ENCODE results near the gene SCRN3.

The SCRN3 gene

DNA sequence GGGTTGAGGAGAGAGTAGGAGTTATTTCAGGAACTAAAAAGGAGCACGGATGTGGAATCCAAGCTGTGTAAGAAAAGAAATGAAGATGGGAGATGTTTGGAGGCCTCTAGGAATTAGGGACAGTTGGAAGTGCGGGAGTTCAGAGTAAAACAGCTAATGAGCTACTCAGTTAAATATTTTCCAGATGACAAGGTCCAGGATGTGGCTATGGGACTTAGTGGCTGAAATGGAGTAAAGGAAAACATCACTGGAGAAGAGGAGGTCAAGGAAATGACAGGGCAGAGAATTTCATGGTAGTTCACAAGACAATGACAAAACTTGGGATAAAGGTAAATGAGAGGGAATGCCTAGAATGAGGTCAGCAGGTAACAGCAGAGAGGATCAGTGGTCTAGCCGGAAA lies 78.3 kb downstream of the SCRN3 start:
- 0 out of 2 replicates have a peak, but pooled peaks cover 5% of the 10 kb centered on the region for H3K36me3 ChIP-seq (ENCODE audit: insufficient read depth, low read length)
- no peaks in the 10 kb centered on the region for H3K9me2 ChIP-seq (ENCODE audit: low read depth, low read length)
- H3K4me1 ChIP-seq (ENCODE audit: insufficient read depth, low read length, severe bottlenecking) = peaks cover 9% of the 10 kb centered on the region
- no peak overlapping the region for H3K4me3 ChIP-seq (ENCODE audit: low read depth, low read length, poor library complexity, severe bottlenecking)
- TF ChIP-seq EZH2 (IDR thresholded peaks at IDR 0.05; ENCODE audit: borderline replicate concordance, low read length) = no peak
- TF ChIP-seq, protein P1, sequence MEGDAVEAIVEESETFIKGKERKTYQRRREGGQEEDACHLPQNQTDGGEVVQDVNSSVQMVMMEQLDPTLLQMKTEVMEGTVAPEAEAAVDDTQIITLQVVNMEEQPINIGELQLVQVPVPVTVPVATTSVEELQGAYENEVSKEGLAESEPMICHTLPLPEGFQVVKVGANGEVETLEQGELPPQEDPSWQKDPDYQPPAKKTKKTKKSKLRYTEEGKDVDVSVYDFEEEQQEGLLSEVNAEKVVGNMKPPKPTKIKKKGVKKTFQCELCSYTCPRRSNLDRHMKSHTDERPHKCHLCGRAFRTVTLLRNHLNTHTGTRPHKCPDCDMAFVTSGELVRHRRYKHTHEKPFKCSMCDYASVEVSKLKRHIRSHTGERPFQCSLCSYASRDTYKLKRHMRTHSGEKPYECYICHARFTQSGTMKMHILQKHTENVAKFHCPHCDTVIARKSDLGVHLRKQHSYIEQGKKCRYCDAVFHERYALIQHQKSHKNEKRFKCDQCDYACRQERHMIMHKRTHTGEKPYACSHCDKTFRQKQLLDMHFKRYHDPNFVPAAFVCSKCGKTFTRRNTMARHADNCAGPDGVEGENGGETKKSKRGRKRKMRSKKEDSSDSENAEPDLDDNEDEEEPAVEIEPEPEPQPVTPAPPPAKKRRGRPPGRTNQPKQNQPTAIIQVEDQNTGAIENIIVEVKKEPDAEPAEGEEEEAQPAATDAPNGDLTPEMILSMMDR (IDR thresholded peaks at IDR 0.05; ENCODE audit: low read length) = no peak
- H4K20me1 ChIP-seq (ENCODE audit: insufficient read depth, low read length) = no peaks in the 10 kb centered on the region
- no peak overlapping the region for H3K27ac ChIP-seq (ENCODE audit: low read depth, low read length, poor library complexity, severe bottlenecking)
- no peak overlapping the region for H2AFZ ChIP-seq (ENCODE audit: low read length)
- H3K9me3 ChIP-seq (ENCODE audit: low read length) = no peaks in the 10 kb centered on the region
- no peaks in the 10 kb centered on the region for H3K27me3 ChIP-seq (ENCODE audit: insufficient read depth, low read length)
- no peaks in the 10 kb centered on the region for H3K79me2 ChIP-seq (ENCODE audit: insufficient read depth, low read length)
- H3K9ac ChIP-seq (ENCODE audit: low read length) = no peak overlapping the region
- no peaks in the 10 kb centered on the region for H3F3A ChIP-seq (ENCODE audit: insufficient read depth, low read length)
- no peak overlapping the region for H3K4me2 ChIP-seq (ENCODE audit: low read length)

DNA sequence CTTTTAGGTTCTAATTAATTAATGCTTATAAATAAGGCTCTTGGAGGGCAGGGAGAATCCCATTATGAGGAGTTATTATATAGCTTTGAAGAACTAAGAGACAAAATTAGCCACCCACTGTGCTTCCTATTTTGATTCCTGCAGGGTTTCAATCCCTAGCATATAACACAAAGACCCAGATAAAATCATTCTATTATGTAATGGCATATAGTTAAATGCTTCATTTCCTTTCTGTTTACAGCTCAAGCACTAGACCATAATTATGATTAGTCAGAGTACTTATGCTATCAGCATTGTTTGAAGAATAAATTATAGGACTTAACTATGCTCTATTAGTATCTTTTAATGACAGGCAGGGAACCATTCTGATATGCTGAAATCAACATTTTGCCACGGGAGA lies 82.2 kb downstream of the SCRN3 start:
- H3K9ac ChIP-seq (ENCODE audit: low read length) = no peak overlapping the region

More for the DNA sequence above, 82.2 kb downstream of the SCRN3 start:
- H3F3A ChIP-seq (ENCODE audit: insufficient read depth, low read length) = no peaks in the 10 kb centered on the region
- no peak overlapping the region for H2AFZ ChIP-seq (ENCODE audit: low read length)
- H3K79me2 ChIP-seq (ENCODE audit: insufficient read depth, low read length) = no peaks in the 10 kb centered on the region
- TF ChIP-seq, protein P1 (IDR thresholded peaks at IDR 0.05; ENCODE audit: low read length) = no peak
- no peak overlapping the region for H3K27ac ChIP-seq (ENCODE audit: low read depth, low read length, poor library complexity, severe bottlenecking)
- H3K4me3 ChIP-seq (ENCODE audit: low read depth, low read length, poor library complexity, severe bottlenecking) = no peak overlapping the region
- H3K4me1 ChIP-seq (ENCODE audit: insufficient read depth, low read length, severe bottlenecking) = peaks cover 9% of the 10 kb centered on the region
- no peak overlapping the region for H3K4me2 ChIP-seq (ENCODE audit: low read length)
- no peaks in the 10 kb centered on the region for H4K20me1 ChIP-seq (ENCODE audit: insufficient read depth, low read length)
- H3K27me3 ChIP-seq (ENCODE audit: insufficient read depth, low read length) = no peaks in the 10 kb centered on the region
- H3K9me3 ChIP-seq (ENCODE audit: low read length) = no peaks in the 10 kb centered on the region
- H3K36me3 ChIP-seq (ENCODE audit: insufficient read depth, low read length) = peaks cover 20% of the 10 kb centered on the region; the same call in 1 of the 2 replicates
- H3K9me2 ChIP-seq (ENCODE audit: low read depth, low read length) = no peaks in the 10 kb centered on the region
